Measurements from ENCODE around the gene SIRT6.
"Not testable (repeated sequence)": the region's sequence is repeated elsewhere in the genome, so short reads cannot be mapped to it uniquely, and the experiment has no call there.

Gene SIRT6

DNA sequence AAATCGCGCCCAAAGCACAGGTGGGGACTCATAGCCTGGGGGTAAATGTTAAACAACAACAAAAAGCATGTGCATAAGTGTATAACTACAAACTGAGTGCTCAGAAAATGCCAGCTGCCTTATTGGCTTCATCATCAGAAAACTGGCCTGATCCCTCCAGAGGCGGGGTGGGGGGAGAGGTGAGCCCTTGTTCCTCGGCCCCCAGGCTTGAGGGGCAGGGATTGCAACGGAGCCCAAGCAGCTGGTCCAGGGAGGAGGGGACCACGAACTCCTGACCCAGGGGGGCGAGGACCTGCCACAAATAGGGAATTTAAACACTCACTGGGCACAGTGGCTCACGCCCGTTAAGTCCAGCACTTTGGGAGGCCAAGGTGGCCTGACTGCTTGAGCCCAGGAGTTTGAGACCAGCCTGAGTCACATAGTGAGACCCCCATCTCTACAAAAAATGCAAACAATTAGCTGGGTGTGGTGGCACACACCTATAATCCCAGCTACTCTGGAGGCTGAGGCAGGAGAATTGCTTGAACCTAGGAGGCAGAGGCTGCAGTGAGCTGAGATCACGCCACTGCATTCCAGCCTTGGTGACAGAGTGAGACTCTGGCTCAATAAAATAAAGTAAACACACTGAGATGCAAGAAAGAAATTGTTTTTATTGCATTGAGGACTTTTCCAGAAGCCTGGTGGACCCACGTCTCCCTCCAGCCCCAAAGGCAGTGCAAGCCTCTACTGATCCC, 8.7 kb downstream of the SIRT6 start:
- no peak for DNase-seq

DNA sequence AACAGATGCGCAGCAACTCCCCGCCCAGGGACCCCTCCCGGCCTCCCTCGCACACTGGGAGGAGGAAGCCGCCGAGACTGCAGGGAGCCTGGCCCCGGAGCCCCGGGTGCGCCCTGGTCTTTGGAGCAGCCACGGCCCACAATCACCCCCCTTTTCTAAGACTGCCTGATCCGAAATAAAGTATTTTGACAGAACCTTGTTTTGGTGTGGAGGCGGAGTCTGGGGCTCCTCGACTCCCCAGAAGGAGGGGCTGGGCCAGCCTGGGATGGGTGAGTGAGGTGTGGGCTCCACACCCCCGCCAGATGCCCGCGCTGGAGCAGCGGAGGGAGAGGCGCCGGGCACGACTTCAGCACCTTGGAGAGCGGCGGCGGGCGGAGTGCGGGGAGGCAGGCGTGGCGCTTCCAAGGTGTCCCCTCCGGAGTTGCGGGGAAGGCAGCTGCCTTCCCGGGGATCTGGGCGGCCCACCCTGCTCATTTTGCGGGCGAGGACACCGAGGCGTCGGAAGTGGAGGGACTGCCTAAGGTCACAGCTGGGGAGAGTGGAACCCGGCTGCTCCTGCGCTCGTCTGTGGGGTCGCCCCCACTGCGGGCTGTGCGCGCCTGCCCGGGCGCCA, 9.4 kb downstream of the SIRT6 start:
- no peak for DNase-seq

DNA sequence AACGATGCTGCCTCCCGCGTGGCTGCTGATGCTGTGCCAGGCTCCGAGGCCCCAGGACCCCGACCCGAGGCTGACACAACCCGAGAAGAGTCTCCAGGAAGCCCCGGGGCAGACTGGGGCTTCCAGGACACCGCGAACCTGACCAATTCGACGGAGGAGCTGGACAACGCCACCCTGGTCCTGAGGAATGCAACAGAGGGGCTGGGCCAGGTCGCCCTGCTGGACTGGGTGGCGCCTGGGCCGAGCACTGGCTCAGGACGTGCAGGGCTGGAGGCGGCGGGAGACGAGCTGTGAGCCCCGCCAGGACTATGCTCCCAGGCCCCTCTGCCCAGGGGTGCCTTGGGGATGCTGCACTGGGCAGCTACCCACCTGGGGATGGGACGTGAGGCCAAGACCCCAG, 10.7 kb downstream of the SIRT6 start:
- DNase-seq = no peak

DNA sequence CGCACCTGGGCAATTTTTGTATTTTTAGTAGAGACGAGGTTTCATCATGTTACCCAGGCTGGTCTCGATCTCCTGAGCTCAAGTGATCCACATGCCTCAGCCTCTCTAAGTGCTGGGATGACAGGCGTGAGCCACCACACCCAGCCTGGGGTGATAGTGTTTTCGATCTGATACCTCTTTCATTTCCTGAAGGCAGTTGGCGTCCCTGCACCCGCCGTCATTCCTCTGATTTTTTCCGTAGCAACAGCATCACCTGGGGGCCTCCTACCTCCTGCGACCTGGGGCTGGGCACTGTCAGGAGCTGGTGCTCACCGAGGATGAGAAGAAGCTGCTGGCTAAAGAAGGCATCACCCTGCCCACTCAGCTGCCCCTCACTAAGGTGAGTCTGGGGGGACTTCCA, 18.1 kb downstream of the SIRT6 start:
- DNase-seq = no peak

DNA sequence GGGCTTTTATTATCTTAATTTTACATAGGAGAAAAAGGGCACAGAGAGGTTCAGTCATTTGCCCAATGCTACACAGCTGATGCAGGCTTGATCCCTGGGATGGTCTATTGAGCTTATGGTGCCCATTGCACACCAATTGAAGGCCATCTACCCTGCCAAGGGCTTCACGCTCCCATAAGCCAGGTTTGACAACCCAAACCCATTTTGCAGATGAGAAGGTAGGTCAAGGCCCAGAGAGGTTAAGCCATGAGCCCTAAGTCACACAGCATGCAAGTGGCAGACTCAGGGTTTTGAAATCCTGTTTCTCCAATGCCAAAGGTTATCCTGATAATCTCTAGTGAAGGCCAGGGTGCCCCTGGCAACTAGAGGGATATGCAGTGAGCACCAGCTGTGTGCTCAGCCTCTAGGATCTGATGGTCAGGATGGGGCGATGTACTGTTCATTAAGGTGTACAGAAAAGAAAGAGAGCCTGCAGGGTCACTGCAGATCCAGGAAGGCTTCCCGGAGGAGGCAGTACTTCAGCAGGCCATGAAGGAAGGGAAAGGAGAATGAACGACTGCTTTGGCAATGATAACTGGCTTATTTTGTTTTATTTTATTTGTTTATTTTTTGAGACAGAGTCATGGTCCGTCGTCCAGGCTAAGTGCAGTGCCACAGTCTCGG, 20.8 kb downstream of the SIRT6 start:
- DNase-seq = no peak

DNA sequence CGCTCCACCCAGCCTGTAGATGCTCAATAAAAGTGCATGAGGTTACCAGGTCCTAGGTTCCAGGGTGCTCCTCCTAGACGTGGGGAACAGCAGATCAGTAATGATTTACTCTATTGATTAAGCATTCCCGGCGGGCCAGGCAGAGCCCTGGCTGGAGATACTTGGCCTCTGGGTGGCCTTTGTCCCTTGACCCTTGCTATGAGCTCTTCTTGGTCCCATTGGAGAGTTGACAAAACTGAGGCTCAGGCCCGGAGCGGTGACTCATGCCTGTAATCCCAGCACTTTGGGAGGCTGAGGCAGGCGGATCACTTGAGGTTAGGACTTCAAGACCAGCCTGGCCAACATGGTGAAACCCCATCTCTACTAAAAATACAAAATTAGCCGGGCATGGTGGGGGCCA, 24.4 kb downstream of the SIRT6 start:
- not testable (repeated sequence) for DNase-seq

DNA sequence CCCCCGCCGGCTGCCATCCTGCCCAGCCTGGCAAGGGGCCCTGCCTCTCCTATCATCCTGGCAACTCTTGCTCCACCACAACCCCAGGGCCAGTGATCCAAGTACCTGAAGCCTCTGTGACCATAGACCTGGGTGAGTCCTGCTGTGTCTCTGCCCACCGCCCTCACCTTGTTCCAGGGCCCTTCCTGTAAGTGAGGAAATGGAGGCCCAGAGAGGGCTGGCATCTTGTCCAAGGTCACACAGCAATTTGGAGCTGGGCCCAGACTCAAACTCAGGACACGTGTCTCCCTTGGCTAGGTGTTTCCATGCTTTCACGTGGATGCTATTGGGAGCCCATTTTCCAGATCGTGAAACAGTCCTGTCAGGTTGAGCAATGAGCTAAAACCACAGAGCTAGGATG, 25.2 kb downstream of the SIRT6 start:
- DNase-seq = no peak

DNA sequence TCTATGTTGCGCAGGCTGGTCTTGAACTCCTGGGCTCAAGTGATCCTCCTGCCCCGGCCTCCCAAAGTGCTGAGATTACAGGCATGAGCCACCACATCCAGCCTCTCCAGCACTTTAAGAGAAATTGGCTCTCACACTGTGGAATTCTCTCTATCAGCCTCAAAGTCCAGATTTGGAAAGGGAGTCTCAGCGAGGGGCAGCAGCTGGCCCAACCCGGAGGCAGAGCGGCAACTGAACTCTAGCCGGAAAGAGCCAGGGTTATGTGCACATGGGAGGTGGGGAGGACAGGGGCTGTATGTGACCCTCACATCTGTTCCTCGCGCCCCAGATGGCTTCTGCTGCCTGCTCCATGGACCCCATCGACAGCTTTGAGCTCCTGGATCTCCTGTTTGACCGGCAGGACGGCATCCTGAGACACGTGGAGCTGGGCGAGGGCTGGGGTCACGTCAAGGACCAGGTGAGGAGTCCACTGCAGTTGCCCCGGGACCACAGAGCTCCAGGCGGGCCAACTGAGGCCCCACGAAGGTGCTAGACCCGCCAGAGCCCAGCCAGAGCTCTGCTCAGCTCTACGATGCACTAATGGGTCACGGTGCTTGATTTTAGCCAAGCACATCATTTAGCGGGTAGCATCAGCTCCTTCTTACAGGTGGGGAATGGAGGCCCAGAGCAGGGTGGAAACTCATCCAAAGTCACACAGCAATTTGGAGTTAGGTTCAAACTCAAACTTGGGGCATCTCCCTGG, 27.6 kb downstream of the SIRT6 start:
- no peak for DNase-seq

DNA sequence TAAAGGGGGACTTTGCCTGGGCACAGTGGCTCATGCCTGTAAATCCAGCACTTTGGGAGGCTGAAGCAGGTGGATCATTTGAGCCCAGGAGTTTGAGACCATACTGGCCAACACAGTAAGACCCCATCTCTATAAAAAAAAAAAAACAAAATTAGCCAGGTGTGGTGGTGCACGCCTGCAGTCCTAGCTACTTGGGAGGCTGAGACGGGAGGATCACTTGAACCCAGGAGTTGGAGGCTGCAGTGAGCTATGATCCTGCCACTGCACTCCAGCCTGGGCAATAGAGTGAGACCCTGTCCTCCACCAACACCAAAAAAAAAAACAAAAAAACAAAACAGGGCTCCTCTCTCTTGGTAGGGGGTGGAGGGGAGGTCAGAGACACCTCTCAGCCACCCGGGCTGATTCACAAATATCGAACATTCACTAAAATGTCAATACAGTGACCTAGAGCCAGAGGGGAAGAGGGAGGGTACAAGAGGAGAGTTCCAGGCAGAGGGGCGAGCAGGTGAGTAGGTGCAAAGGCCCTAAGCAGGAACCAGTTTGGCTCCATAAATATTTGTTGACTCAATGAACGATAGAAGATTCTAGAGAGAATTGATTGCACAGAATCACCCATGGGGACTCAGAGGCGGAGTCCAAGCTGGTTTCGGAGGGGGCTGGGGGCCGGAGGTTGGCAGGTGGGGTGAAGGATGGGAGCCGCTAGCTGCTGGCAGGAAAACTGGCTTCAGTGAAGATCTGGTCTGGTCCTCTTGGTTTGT, 29.9 kb downstream of the SIRT6 start:
- DNase-seq = no peak

DNA sequence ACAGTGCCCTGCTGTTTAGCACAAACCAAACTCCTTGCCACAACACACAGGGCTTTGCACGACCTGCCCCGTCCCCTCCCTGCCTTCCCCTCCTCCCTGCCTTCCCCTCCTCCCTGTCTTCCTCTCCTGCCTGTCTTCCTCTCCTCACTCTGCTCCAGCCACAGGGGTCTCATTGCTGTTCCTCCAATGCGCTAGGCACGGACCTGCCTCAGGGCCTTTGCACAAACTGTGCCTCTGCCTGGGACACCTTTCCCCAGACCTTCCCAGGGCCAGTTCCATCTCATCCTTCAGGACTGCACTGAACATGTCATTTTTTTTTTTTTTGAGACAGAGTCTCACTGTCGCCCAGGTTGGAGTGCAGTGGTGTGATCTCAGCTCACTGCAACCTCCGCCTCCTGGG, 30.7 kb downstream of the SIRT6 start:
- DNase-seq = no peak

DNA sequence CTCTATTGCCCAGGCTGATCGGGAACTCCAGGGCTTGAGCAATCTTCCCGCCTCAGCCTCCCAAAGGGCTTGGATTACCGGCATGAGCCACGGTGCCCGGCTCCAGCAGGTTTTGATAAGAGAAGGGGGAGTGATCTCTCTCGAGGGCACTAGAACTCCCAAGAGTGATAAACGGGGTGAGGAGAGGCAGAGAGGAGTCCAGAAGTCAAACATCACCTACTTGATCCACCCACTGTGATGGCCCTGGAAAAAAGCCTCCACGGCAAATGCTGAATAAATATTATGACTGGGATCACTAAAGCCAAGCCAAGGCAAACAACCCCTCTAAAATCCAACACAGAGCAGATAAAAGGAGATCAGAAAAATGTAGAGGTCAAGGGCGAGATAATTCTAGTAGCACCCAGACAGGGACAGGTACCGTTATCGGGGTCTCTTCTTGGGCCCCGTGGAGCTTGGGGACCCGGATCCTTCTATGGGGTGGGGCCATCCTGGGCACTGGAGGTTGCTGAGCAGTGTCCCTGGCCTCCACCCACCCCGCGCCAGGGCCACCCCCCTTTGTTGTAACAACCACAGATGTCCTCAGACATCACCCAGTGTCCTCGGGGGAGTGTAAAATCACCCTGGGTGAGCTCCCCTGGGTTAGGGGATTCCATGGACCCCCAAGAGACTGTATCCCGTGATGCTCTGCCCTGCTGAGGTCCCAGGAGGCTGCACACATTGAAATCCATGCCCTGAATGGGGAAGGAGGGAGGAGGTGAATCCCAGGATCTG, 32.7 kb downstream of the SIRT6 start:
- DNase-seq = no peak

DNA sequence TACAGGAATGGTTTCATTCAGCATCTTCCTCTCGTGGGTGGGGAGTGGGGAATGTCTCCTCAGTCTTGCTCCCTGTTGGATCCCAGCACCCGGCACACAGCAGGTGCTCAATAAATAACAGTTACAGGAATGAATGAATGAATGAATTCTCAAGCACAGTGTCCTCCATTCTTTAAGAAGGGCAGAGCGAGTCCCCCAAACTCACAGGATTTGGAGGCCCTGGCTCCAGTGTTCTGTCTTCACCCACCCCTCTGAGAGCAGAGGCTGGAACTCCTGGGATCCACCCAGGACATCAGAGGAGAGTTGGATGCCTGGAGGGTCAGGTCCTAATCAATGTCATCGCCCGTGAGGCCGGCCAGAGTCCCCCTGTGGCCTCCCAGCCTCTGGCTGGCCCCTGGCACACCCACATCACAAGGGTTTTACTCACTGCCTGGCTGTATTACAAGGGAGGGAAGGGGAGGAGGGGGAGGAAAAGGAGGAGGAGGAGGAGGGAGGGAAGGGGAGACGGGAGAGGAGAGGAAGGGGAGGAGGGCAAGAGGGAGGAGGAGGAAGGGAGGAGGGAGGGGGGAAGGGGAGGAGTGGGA, 37.6 kb downstream of the SIRT6 start:
- DNase-seq = no peak

DNA sequence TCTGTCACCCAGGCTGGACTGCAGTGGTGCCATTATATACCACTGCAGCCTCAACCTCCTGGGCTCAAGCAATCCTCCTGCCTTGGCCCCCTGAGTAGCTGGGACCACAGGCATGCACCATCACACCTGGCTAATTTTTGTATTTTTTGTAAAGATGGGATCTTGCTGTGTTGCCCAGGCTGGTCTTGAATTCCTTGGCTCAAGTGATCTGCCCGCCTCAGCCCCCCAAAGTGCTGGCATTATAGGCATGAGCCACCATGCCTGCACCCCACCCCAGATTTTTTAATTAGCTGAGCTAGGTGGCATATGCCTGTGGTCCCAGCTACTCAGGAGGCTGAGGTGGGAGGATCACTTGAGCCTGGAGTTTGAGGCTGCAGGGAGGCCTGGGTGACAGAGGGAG, 39.4 kb downstream of the SIRT6 start:
- DNase-seq = not testable (repeated sequence)

DNA sequence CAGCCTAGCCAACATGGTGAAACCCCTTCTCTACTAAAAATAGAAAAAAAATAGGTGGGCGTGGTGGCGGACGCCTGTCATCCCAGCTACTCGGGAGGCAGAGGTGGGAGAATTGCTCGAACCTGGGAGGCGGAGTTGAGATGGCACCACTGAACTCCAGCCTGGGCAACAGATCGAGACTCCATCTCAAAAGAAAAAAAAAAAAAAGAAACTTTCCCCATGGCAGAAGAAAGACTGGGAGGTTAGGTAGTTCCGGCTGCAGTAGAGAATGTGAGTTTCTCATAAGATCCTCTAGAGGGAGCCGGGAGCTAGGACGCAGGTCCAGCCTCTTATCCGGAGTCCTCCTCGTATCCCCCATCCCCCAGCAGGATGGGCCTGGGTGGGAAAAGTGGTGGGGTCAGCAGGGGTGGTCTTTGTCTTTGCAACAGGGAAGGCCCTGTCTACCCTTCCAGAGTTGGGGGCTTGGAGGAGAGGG, 42.1 kb downstream of the SIRT6 start:
- peak; percentile 28 for DNase-seq

DNA sequence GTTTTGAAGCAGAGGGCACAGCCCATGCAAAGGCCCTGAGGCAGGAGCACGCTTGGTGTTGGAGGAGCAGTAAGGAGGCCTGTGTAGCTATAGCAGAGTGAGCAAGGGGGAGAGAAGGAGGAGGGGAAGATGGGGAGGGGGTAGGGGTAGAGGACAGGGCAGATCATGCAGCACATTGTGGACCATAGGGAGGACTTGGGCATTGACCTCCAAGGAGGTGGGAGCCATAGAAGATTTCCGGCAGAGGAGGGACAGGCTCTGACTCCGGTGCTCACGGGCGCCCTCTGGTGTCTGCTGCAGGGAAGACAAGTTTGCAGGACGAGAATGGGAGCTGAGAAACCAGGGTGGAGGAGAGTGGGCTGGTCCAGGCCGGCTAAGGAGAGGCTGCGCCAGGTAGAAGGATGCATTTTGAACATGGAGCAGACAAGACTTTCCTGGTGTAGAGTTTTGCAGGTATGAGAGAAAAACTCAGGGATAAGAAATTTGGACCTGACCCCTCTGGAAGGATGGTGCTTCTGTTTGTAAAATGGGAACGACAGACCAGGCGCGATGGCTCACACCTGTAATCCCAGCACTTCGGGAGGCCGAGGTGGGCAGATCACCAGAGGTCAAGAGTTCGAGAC, 42.6 kb downstream of the SIRT6 start:
- no peak for DNase-seq

DNA sequence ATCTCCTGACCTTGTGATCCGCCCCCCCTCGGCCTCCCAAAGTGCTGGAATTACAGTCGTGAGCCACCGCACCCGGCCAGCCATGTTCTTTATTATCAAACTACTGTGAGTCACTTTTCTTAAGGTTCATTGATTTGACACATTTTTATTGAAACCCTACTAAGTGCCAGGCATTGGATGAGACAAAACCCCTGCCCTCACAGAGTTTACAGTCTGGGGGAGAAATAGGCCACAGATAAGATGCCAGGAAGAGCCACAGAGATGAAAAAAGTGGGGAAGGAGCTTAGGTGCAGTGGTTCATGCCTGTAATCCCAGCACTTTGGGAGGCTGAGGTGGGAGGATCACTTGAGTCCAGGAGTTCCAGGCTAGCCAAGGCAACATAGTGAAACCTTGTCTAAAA, 43.9 kb downstream of the SIRT6 start:
- DNase-seq = no peak

DNA sequence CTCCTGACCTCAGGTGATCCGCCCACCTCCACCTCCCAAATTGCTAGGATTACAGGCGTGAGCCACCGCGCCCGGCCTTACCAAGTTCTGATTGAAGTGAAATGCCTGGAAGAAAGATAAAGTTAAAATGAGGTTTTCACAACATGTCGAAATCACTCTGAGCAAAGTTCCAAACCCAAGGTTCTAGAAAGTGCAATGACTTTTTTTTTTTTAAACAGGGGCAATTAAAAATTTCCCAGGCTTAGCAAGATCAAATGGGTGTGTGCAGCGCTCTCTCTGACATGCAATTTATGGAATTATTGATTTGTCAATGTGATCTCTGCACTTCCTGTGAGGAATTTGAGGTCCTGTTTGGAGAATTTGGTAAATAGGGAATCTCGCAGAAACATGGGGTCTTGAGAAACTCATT, 45.7 kb downstream of the SIRT6 start:
- DNase-seq = no peak

DNA sequence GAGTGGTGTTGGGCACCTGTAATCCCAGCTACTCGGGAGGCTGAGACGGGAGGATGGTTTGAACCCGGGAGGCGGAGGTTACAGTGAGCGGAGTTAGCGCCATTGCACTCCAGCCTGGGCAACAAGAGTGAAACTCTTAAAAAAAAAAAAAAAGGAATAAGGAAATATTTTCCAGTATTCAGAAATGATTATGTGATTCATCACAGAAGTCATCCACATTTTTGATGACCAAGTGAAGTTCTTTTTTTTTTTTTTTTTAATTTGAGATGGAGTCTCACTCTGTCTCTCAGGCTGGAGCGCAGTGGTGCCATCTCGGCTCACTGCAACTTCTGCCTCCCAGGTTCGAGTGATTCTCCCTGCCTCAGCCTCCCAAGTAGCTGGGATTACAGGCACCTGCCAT, 47.0 kb downstream of the SIRT6 start:
- not testable (repeated sequence) for DNase-seq

DNA sequence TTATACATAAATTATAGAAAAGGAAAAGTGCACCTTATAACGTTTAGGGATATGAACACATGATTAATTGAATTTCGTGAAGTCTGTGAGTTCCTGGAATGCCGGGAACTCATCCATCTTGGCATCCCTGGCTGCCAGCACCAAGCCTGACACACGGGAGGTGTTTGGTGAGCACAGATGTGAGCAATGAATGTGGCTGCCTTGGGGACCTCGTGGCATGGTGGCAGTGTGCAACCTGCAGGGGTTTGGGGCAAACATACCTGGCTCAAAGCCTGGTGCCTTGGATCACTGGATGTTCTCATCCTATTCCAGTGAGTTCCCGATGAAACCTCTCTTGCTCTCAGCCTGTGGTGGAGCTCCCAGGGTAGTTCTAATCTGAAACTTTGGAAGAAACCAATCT, 48.0 kb downstream of the SIRT6 start:
- DNase-seq = no peak

DNA sequence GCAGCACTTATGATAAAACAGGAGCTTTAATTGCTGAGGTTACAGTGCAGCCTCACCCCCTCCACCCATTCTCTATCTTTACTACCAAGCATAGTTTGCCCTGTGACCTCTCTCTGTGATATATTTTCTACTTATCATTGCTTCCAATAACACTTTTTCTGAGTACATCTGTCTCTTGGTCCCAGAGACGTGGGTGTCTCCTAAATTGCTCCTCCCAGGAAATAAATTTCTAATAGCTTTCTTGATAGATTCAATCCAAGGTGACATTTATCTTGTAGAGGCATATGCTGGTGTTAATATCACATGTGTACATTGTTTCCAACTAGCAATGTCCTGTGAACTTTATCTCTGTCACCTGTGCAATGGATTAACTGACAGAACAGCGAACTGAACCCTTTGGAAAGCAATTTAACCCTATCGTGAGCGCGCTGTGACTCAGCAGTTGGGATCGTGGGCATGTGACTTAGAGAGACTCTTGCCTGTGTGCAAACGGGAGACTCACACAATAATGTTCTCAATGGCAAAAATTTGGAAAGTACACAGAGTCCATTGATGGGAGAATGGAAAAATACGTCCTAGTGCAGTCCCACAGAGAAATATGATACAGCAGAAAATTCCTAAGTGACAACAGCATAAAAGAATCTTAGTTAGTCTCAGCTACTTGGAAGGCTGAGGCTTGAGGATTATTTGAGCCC, 51.5 kb downstream of the SIRT6 start:
- DNase-seq = no peak

Measured in GF-D8 (cell line).